ENCODE measurements around the gene ETF1. TPM values are rescaled to one million over a fixed set of nuclear protein-coding genes. Genes with fewer than 3 reads are reported as not detected.
A peak's percentile ranks its signal among the peaks of the same experiment; 100 is the strongest.

The ETF1 gene
- total and polyA plus RNA-seq, 2 donors (not counting 1 experiment from before 2014, with no cell fraction given), result 10.2 to 50.5 TPM

- no peak overlapping the region for H3K27ac ChIP-seq (ENCODE audit: low read length in 2 of 2)
- H3K4me3 ChIP-seq (ENCODE audit: control extremely low read depth in 1 of 5, extremely low read depth in 1 of 5, insufficient read depth in 1 of 5, low read depth in 2 of 5, low read length in 4 of 5), result no peak overlapping the region
- H3K9ac ChIP-seq (ENCODE audit: low read length), result no peak overlapping the region
- no peak overlapping the region for H3K4me2 ChIP-seq (replicated peaks; ENCODE audit: low read depth, low read length, poor library complexity, severe bottlenecking)
- no peak for ATAC-seq (ENCODE audit: low read depth)
- H3K27me3 Mint-ChIP-seq, result no peaks in the 10 kb centered on the region
- CTCF ChIA-PET, result interaction anchor here (1.2 kb wide), 1 partner anchor 35 kb away, joined by 3 read pairs; no protein-coding TSS in a partner anchor
- H3K36me3 ChIP-seq (replicated peaks in 1 of 2; ENCODE audit: control extremely low read depth in 1 of 2, control insufficient read depth in 1 of 2, extremely low read depth in 1 of 2, insufficient read depth in 2 of 2, low read length in 1 of 2), result peaks cover 0 to 2% of the 10 kb centered on the region in 2 experiments
- no peak for DNase-seq
- 79% methylated on average over 4 of the region's 7 CpGs for WGBS (ENCODE audit: insufficient coverage)
- POLR2A ChIA-PET, result no interaction called here
- no peaks in the 10 kb centered on the region for H3K9me3 ChIP-seq (ENCODE audit: control extremely low read depth in 1 of 3, control insufficient read depth in 2 of 3, insufficient read depth in 1 of 3, low read length in 2 of 3)
- peaks cover 3% of the 10 kb centered on the region for H3K79me2 ChIP-seq (ENCODE audit: control insufficient read depth, insufficient read depth, low read length)
- H3K27ac Mint-ChIP-seq, result no peak overlapping the region
- peaks cover 31% of the 10 kb centered on the region for H3K4me1 Mint-ChIP-seq
- H3K4me3 Mint-ChIP-seq, result peak overlapping the region; percentile 94
- no peak overlapping the region for H2AFZ ChIP-seq (ENCODE audit: insufficient read depth, low read depth, low read length, poor library complexity, severe bottlenecking)
- H4K20me1 ChIP-seq (ENCODE audit: control insufficient read depth, insufficient read depth, low read length, poor library complexity, severe bottlenecking), result peaks cover 25% of the 10 kb centered on the region
- TF ChIP-seq EZH2 (IDR thresholded peaks at IDR 0.05; ENCODE audit: borderline replicate concordance, insufficient read depth, low read depth, low read length, poor library complexity, severe bottlenecking), result no peak
- TF ChIP-seq, protein P1, sequence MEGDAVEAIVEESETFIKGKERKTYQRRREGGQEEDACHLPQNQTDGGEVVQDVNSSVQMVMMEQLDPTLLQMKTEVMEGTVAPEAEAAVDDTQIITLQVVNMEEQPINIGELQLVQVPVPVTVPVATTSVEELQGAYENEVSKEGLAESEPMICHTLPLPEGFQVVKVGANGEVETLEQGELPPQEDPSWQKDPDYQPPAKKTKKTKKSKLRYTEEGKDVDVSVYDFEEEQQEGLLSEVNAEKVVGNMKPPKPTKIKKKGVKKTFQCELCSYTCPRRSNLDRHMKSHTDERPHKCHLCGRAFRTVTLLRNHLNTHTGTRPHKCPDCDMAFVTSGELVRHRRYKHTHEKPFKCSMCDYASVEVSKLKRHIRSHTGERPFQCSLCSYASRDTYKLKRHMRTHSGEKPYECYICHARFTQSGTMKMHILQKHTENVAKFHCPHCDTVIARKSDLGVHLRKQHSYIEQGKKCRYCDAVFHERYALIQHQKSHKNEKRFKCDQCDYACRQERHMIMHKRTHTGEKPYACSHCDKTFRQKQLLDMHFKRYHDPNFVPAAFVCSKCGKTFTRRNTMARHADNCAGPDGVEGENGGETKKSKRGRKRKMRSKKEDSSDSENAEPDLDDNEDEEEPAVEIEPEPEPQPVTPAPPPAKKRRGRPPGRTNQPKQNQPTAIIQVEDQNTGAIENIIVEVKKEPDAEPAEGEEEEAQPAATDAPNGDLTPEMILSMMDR (IDR thresholded peaks at IDR 0.05), result no peak
- H3K4me1 ChIP-seq (ENCODE audit: control insufficient read depth in 2 of 2, insufficient read depth in 2 of 2, low read length in 2 of 2), result peaks cover 16 to 27% of the 10 kb centered on the region in 2 donors
- intact Hi-C loops (cut with micrococcal nuclease), result loop anchor here (10.0 kb wide), 1 partner anchor 936 kb away; the partner anchor contains the start of gene SPATA24
- H3K27me3 ChIP-seq (replicated peaks in 1 of 4; ENCODE audit: control extremely low read depth in 1 of 4, control insufficient read depth in 3 of 4, insufficient read depth in 4 of 4, low read length in 3 of 4), result no peaks in the 10 kb centered on the region
- H3K9me3 Mint-ChIP-seq (ENCODE audit: insufficient read depth), result no peaks in the 10 kb centered on the region
Observed at GRCh38 chr5:138468133-138468965, 74.7 kb downstream of the ETF1 start.

DNA sequence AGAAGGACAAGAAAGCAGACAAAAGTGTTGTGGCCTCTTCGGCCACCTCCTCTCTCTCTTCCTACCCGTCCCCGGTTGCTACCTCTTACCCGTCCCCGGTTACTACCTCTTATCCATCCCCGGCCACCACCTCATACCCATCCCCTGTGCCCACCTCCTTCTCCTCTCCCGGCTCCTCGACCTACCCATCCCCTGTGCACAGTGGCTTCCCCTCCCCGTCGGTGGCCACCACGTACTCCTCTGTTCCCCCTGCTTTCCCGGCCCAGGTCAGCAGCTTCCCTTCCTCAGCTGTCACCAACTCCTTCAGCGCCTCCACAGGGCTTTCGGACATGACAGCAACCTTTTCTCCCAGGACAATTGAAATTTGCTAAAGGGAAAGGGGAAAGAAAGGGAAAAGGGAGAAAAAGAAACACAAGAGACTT lies 75.3 kb downstream of the ETF1 start:
- H3K4me2 ChIP-seq (replicated peaks; ENCODE audit: low read depth, low read length, poor library complexity, severe bottlenecking), result peak overlapping the region; percentile 100
- 97% methylated on average over 11 of the region's 14 CpGs for WGBS (ENCODE audit: insufficient coverage)
- POLR2A ChIA-PET, result no interaction called here
- H4K20me1 ChIP-seq (ENCODE audit: control insufficient read depth, insufficient read depth, low read length, poor library complexity, severe bottlenecking), result peaks cover 25% of the 10 kb centered on the region
- H2AFZ ChIP-seq (ENCODE audit: insufficient read depth, low read depth, low read length, poor library complexity, severe bottlenecking), result no peak overlapping the region
- CTCF ChIA-PET, result no interaction called here
- ATAC-seq (ENCODE audit: low read depth), result no peak
- H3K4me3 ChIP-seq (ENCODE audit: control extremely low read depth in 1 of 5, extremely low read depth in 1 of 5, insufficient read depth in 1 of 5, low read depth in 2 of 5, low read length in 4 of 5), result no peak overlapping the region
- H3K9me3 Mint-ChIP-seq (ENCODE audit: insufficient read depth), result no peaks in the 10 kb centered on the region
- TF ChIP-seq EZH2 (IDR thresholded peaks at IDR 0.05; ENCODE audit: borderline replicate concordance, insufficient read depth, low read depth, low read length, poor library complexity, severe bottlenecking), result no peak
- TF ChIP-seq, protein P1 (IDR thresholded peaks at IDR 0.05), result no peak
- H3K27me3 ChIP-seq (replicated peaks in 1 of 4; ENCODE audit: control extremely low read depth in 1 of 4, control insufficient read depth in 3 of 4, insufficient read depth in 4 of 4, low read length in 3 of 4), result no peaks in the 10 kb centered on the region
- intact Hi-C loops (cut with micrococcal nuclease), result loop anchor here (10.0 kb wide), 1 partner anchor 937 kb away; the partner anchor contains the start of gene SPATA24
- no peak overlapping the region for H3K9ac ChIP-seq (ENCODE audit: low read length)
- H3K27ac ChIP-seq (ENCODE audit: low read length in 2 of 2), result no peak overlapping the region
- DNase-seq, result no peak
- H3K9me3 ChIP-seq (ENCODE audit: control extremely low read depth in 1 of 3, control insufficient read depth in 2 of 3, insufficient read depth in 1 of 3, low read length in 2 of 3), result no peaks in the 10 kb centered on the region
- H3K27ac Mint-ChIP-seq, result peak overlapping the region; percentile 71
- H3K79me2 ChIP-seq (ENCODE audit: control insufficient read depth, insufficient read depth, low read length), result peaks cover 3% of the 10 kb centered on the region
- H3K4me1 Mint-ChIP-seq, result peaks cover 31% of the 10 kb centered on the region
- H3K27me3 Mint-ChIP-seq, result no peaks in the 10 kb centered on the region
- H3K4me3 Mint-ChIP-seq, result peak overlapping the region; percentile 94
- H3K4me1 ChIP-seq (ENCODE audit: control insufficient read depth in 2 of 2, insufficient read depth in 2 of 2, low read length in 2 of 2), result peaks cover 16 to 29% of the 10 kb centered on the region in 2 donors
- peaks cover 0 to 2% of the 10 kb centered on the region in 2 experiments for H3K36me3 ChIP-seq (replicated peaks in 1 of 2; ENCODE audit: control extremely low read depth in 1 of 2, control insufficient read depth in 1 of 2, extremely low read depth in 1 of 2, insufficient read depth in 2 of 2, low read length in 1 of 2)

All from B cell (primary cell).